Karpas-422 (cell line): ENCODE data around the gene BLTP2. TPM values are rescaled to one million over a fixed set of nuclear protein-coding genes. Genes with fewer than 3 reads are reported as not detected.

ENCODE experiments used
- DNase-seq: peaks from one replicate; pipeline ENCODE4 v3.0.0-alpha.2; 2015
- H2AFZ ChIP-seq: fragments of 200-600 bp; sonication (generic); 2 replicates; pipeline ENCODE4 v1.6.1; 2014; ENCODE audit warnings: antibody characterized with exemption, low read length, mixed read lengths
- H3K27ac ChIP-seq: fragments of 200-600 bp; sonication (generic); 2 replicates; pipeline ENCODE4 v1.5.1; 2014; ENCODE audit warnings: mild to moderate bottlenecking, low read length, moderate library complexity
- H3K27me3 ChIP-seq: fragments of 200-600 bp; sonication (generic); 2 replicates; pipeline ENCODE4 v1.6.1; 2014; ENCODE audit warnings: low read length, mixed read lengths
- H3K36me3 ChIP-seq: fragments of 200-600 bp; sonication (generic); 2 replicates; pipeline ENCODE4 v1.6.1; 2014; ENCODE audit warnings: low read length, mixed read lengths; ENCODE audit not compliant: insufficient read depth
- H3K4me1 ChIP-seq: fragments of 200-600 bp; sonication (generic); 2 replicates; pipeline ENCODE4 v1.6.1; 2014; ENCODE audit warnings: mild to moderate bottlenecking, low read length, mixed read lengths
- H3K4me2 ChIP-seq: fragments of 200-600 bp; sonication (generic); 2 replicates; pipeline ENCODE4 v1.6.1; 2014; ENCODE audit warnings: low read length, low read depth, mild to moderate bottlenecking; ENCODE audit not compliant: poor library complexity, severe bottlenecking
- H3K4me3 ChIP-seq: fragments of 200-600 bp; sonication (generic); 2 replicates; pipeline ENCODE4 v1.5.1; 2014; ENCODE audit warnings: mild to moderate bottlenecking, antibody characterized with exemption, low read length, mixed read lengths
- H3K79me2 ChIP-seq: fragments of 200-600 bp; sonication (generic); 2 replicates; pipeline ENCODE4 v1.6.1; 2014; ENCODE audit warnings: mild to moderate bottlenecking, low read length, mixed read lengths
- H3K9ac ChIP-seq: fragments of 200-600 bp; sonication (generic); 2 replicates; pipeline ENCODE4 v1.6.0; 2014; ENCODE audit warnings: low read length
- H3K9me2 ChIP-seq: fragments of 200-600 bp; sonication (generic), shearing (Covaris generic); replicated peaks from 2 replicates; pipeline ENCODE4 v1.6.0; 2014; ENCODE audit warnings: mild to moderate bottlenecking, low read length, moderate library complexity; ENCODE audit not compliant: insufficient read depth
- H3K9me3 ChIP-seq: fragments of 300-700, 200-600 bp; sonication (generic); 2 replicates; pipeline ENCODE4 v1.6.1; 2014; ENCODE audit warnings: low read length, mixed read lengths
- H4K20me1 ChIP-seq: fragments of 200-600 bp; sonication (generic); 2 replicates; pipeline ENCODE4 v1.6.1; 2014; ENCODE audit warnings: mild to moderate bottlenecking, antibody characterized with exemption, low read length, low read depth; ENCODE audit not compliant: insufficient read depth
- total RNA-seq: library from RNA; depleted of rRNA; stranded (reverse); fragments of >200 nt; shearing (Covaris generic); gene quantifications from 2 replicates; pipeline ENCODE4 v1.2.3, GENCODE V29; 2014; ENCODE audit warnings: low replicate concordance

The BLTP2 gene
- total RNA-seq, 1 experiment from 2014 or later: 133 TPM

- no peak overlapping the region for H3K4me3 ChIP-seq
- DNase-seq: peak; percentile 71
- H2AFZ ChIP-seq: no peak overlapping the region
These were observed 31.0 kb upstream of the BLTP2 start for GRCh38 chr17:28675980-28676379.

GRCh38 chr17:28675490-28675889, 30.5 kb upstream of the BLTP2 start:
- Histone ChIP-seq H3K27ac (no peak overlapping the region), H4K20me1 (no peaks in the 10 kb centered on the region), H3K27me3 (no peaks in the 10 kb centered on the region), H2AFZ (no peak overlapping the region), H3K4me3 (no peak overlapping the region), H3K4me1 (no peaks in the 10 kb centered on the region), H3K79me2 (peaks cover 6% of the 10 kb centered on the region), H3K4me2 (no peak overlapping the region), H3K9ac (no peak overlapping the region), H3K36me3 (peaks cover 67% of the 10 kb centered on the region), H3K9me2 (no peaks in the 10 kb centered on the region), H3K9me3 (no peaks in the 10 kb centered on the region)
- no peak for DNase-seq

More at GRCh38 chr17:28675980-28676379, 31.0 kb upstream of the BLTP2 start:
- no peaks in the 10 kb centered on the region for H3K9me3 ChIP-seq
- H3K79me2 ChIP-seq: peaks cover 6% of the 10 kb centered on the region
- no peak overlapping the region for H3K27ac ChIP-seq
- H4K20me1 ChIP-seq: no peaks in the 10 kb centered on the region
- H3K9ac ChIP-seq: no peak overlapping the region
- no peak overlapping the region for H3K4me2 ChIP-seq
- peaks cover 70% of the 10 kb centered on the region for H3K36me3 ChIP-seq
- no peaks in the 10 kb centered on the region for H3K9me2 ChIP-seq
- H3K27me3 ChIP-seq: no peaks in the 10 kb centered on the region
- no peaks in the 10 kb centered on the region for H3K4me1 ChIP-seq

GRCh38 chr17:28669918-28670317, 25.0 kb upstream of the BLTP2 start:
- no peak for DNase-seq
- Histone ChIP-seq H3K9me2 (no peaks in the 10 kb centered on the region), H3K27me3 (no peaks in the 10 kb centered on the region), H3K9me3 (no peaks in the 10 kb centered on the region), H4K20me1 (peaks cover 24% of the 10 kb centered on the region), H2AFZ (no peak overlapping the region), H3K4me2 (no peak overlapping the region), H3K4me3 (no peak overlapping the region), H3K79me2 (peaks cover 56% of the 10 kb centered on the region), H3K4me1 (peaks cover 14% of the 10 kb centered on the region), H3K9ac (no peak overlapping the region), H3K27ac (no peak overlapping the region), H3K36me3 (peaks cover 52% of the 10 kb centered on the region)

GRCh38 chr17:28667870-28668269, 22.9 kb upstream of the BLTP2 start:
- Histone ChIP-seq H3K79me2 (peaks cover 72% of the 10 kb centered on the region), H2AFZ (no peak overlapping the region), H3K27ac (no peak overlapping the region), H3K4me3 (no peak overlapping the region), H4K20me1 (peaks cover 31% of the 10 kb centered on the region), H3K4me2 (no peak overlapping the region), H3K27me3 (no peaks in the 10 kb centered on the region), H3K9me3 (no peaks in the 10 kb centered on the region), H3K36me3 (peaks cover 41% of the 10 kb centered on the region), H3K9ac (no peak overlapping the region), H3K9me2 (no peaks in the 10 kb centered on the region), H3K4me1 (peaks cover 34% of the 10 kb centered on the region)
- DNase-seq: no peak

- peaks cover 88% of the 10 kb centered on the region for H3K79me2 ChIP-seq
- H3K27ac ChIP-seq: peak overlapping the region; percentile 97
- DNase-seq: peak; percentile 55
- peaks cover 37% of the 10 kb centered on the region for H3K4me1 ChIP-seq
- peaks cover 28% of the 10 kb centered on the region for H3K36me3 ChIP-seq
- H3K9ac ChIP-seq: no peak overlapping the region
- no peaks in the 10 kb centered on the region for H3K9me2 ChIP-seq
- no peaks in the 10 kb centered on the region for H3K9me3 ChIP-seq
- H2AFZ ChIP-seq: no peak overlapping the region
- peaks cover 31% of the 10 kb centered on the region for H4K20me1 ChIP-seq
- no peak overlapping the region for H3K4me3 ChIP-seq
- peak overlapping the region; percentile 5 for H3K4me2 ChIP-seq
- H3K27me3 ChIP-seq: no peaks in the 10 kb centered on the region
These were observed 21.0 kb upstream of the BLTP2 start for GRCh38 chr17:28665994-28666393.

- peak overlapping the region; percentile 87 for H3K4me3 ChIP-seq
- DNase-seq: no peak
- H3K9me3 ChIP-seq: peaks cover 7% of the 10 kb centered on the region
- peak overlapping the region; percentile 97 for H3K27ac ChIP-seq
- H3K79me2 ChIP-seq: peaks cover 86% of the 10 kb centered on the region
- H3K4me1 ChIP-seq: peaks cover 42% of the 10 kb centered on the region
- H2AFZ ChIP-seq: no peak overlapping the region
- no peaks in the 10 kb centered on the region for H3K27me3 ChIP-seq
- H3K9me2 ChIP-seq: no peaks in the 10 kb centered on the region
- peaks cover 29% of the 10 kb centered on the region for H3K36me3 ChIP-seq
- H3K9ac ChIP-seq: peak overlapping the region; percentile 94; the same call in 1 of the 2 replicates
- peaks cover 27% of the 10 kb centered on the region for H4K20me1 ChIP-seq
- peak overlapping the region; percentile 85 for H3K4me2 ChIP-seq
These were observed 18.8 kb upstream of the BLTP2 start for GRCh38 chr17:28663723-28664122.

- Histone ChIP-seq H3K4me2 (peak overlapping the region; percentile 85), H3K27me3 (no peaks in the 10 kb centered on the region), H3K4me1 (peaks cover 42% of the 10 kb centered on the region), H4K20me1 (peaks cover 18% of the 10 kb centered on the region), H3K9me2 (no peaks in the 10 kb centered on the region), H3K36me3 (peaks cover 27% of the 10 kb centered on the region), H3K4me3 (peak overlapping the region; percentile 87), H3K9ac (peak overlapping the region; percentile 94), H2AFZ (no peak overlapping the region), H3K79me2 (peaks cover 78% of the 10 kb centered on the region), H3K9me3 (peaks cover 7% of the 10 kb centered on the region), H3K27ac (peak overlapping the region; percentile 97)
- DNase-seq: peak; percentile 47
These were observed 17.5 kb upstream of the BLTP2 start for GRCh38 chr17:28662527-28662829.

- H3K27ac ChIP-seq: peak within 1 kb of the TSS; percentile 97
- peak; percentile 96 for DNase-seq
- H2AFZ ChIP-seq: peak within 1 kb of the TSS; percentile 99
- peak within 1 kb of the TSS; percentile 87 for H3K4me3 ChIP-seq
- H3K9ac ChIP-seq: peak within 1 kb of the TSS; percentile 94
- H3K4me1 ChIP-seq: peaks cover 42% of the 10 kb centered on the region
- peaks cover 7% of the 10 kb centered on the region for H3K9me3 ChIP-seq
- H4K20me1 ChIP-seq: peaks cover 18% of the 10 kb centered on the region
- peaks cover 27% of the 10 kb centered on the region for H3K36me3 ChIP-seq
- H3K79me2 ChIP-seq: peaks cover 76% of the 10 kb centered on the region
- no peaks in the 10 kb centered on the region for H3K27me3 ChIP-seq
- H3K9me2 ChIP-seq: no peaks in the 10 kb centered on the region
- H3K4me2 ChIP-seq: peak within 1 kb of the TSS; percentile 85
These were observed 16.9 kb upstream of the BLTP2 start, which contains the start of the genes SDF2 and SUPT6H for GRCh38 chr17:28661635-28662526. Gene SDF2, minus strand, starts transcription at chr17:28661906. Its CDS starts 30 bp downstream, at chr17:28661876. Gene SUPT6H, plus strand, starts transcription at chr17:28662205. Its CDS starts 11,197 bp downstream, at chr17:28673402.
